Measurements from ENCODE around the gene DNAJB6. TPM values are rescaled to one million over a fixed set of nuclear protein-coding genes. Genes with fewer than 3 reads are reported as not detected.
A peak's percentile ranks its signal among the peaks of the same experiment; 100 is the strongest.

DNAJB6 gene
- total RNA-seq, 1 donor from 2014 or later = 172 TPM

DNA sequence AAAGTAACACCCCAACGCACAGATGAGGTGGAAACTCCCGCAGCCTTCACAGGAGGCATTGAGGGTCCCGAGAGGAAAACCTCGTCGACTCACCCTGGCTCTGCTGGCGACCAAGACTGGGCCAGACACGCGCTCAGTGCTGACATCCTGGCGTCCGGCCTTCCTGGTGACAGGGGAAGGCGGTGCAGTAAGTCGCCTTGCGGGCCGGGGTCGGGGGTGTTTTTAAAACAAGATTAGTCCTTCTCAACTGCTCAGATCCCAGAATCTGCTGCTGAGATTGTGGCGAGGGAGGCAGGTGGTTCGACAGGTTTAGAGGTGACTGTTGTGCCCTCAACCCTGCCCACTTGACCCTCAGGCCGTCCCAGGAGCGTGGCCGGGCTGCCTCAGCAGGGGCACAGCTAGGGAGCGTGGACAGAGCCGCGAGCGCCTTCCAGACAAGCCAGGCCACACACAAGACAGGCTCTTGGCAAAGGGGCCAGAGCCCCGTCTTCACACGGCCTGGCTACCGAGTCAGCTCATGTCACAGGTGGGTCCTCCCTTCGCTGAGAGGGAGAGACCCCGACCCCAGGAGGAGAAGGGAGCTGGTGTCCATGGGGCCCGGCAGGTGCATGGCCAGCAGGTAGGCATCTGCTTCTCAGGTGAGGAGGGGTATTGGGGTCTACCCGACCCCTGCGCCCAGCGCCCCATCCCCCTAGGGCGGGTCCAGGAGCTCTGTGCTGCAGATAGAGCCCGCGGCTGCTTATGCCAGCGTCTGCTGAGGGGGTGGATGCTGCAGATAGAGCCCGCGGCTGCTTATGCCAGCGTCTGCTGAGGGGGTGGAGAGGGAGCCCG, 81.6 kb downstream of the DNAJB6 start:
- no peak overlapping the region for H3K4me2 ChIP-seq
- no peaks in the 10 kb centered on the region for H3K27me3 ChIP-seq
- no peak overlapping the region for H3K4me3 Mint-ChIP-seq
- H3K27me3 Mint-ChIP-seq (ENCODE audit: insufficient read depth, low read depth) = peaks cover 9% of the 10 kb centered on the region
- H2AFZ ChIP-seq (replicated peaks) = no peak overlapping the region
- no peak for DNase-seq (ENCODE audit: low spot score)
- H3K27ac ChIP-seq = no peak overlapping the region
- peaks cover 1% of the 10 kb centered on the region for H3K4me1 ChIP-seq
- peaks cover 3% of the 10 kb centered on the region for H3K9me3 Mint-ChIP-seq
- no peak overlapping the region for H3K9ac ChIP-seq
- no peaks in the 10 kb centered on the region for H4K20me1 ChIP-seq (ENCODE audit: low read depth)
- H3K4me1 Mint-ChIP-seq = peaks cover 11% of the 10 kb centered on the region
- H3K9me3 ChIP-seq (ENCODE audit: low read depth) = no peaks in the 10 kb centered on the region
- no peaks in the 10 kb centered on the region for H3F3A ChIP-seq (ENCODE audit: low read depth)
- no peak for TF ChIP-seq EZH2 (IDR thresholded peaks at IDR 0.05)
- TF ChIP-seq EZH2phosphoT487 (IDR thresholded peaks at IDR 0.05) = no peak
- no peak for TF ChIP-seq CTCF (IDR thresholded peaks at IDR 0.05)
- peak overlapping the region; percentile 37 for H3K27ac Mint-ChIP-seq
- H3K36me3 Mint-ChIP-seq = peaks cover 25% of the 10 kb centered on the region
- no peaks in the 10 kb centered on the region for H3K79me2 ChIP-seq (ENCODE audit: low read depth)
- no peak overlapping the region for H3K4me3 ChIP-seq
- no peaks in the 10 kb centered on the region for H3K36me3 ChIP-seq

DNA sequence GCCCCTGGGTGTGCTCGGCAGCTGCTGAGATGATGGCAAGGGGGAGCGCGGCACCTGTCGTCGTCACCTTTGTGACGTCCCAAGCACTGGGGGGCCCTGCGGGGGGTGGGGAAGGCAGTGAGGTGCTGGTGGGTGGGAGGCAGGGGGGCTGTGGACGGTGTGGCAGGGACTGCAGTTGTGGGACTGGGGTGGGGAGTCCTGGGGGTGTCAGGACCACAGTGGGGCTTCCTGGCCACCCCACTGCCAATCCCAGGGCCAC, 82.2 kb downstream of the DNAJB6 start:
- Histone ChIP-seq H3K79me2 (ENCODE audit: low read depth) (no peaks in the 10 kb centered on the region), H2AFZ (replicated peaks) (no peak overlapping the region), H3K9ac (no peak overlapping the region), H4K20me1 (ENCODE audit: low read depth) (no peaks in the 10 kb centered on the region), H3K4me1 (no peaks in the 10 kb centered on the region), H3K4me2 (no peak overlapping the region), H3K4me3 (no peak overlapping the region), H3F3A (ENCODE audit: low read depth) (no peaks in the 10 kb centered on the region), H3K36me3 (no peaks in the 10 kb centered on the region), H3K27ac (no peak overlapping the region), H3K9me3 (ENCODE audit: low read depth) (no peaks in the 10 kb centered on the region), H3K27me3 (no peaks in the 10 kb centered on the region)
- Mint-ChIP-seq H3K9me3 (peaks cover 3% of the 10 kb centered on the region), H3K36me3 (peaks cover 25% of the 10 kb centered on the region), H3K27me3 (ENCODE audit: insufficient read depth, low read depth) (peaks cover 10% of the 10 kb centered on the region), H3K4me3 (no peak overlapping the region), H3K27ac (no peak overlapping the region), H3K4me1 (peaks cover 13% of the 10 kb centered on the region)
- no peak for TF ChIP-seq EZH2phosphoT487 (IDR thresholded peaks at IDR 0.05)
- no peak for TF ChIP-seq CTCF (IDR thresholded peaks at IDR 0.05)
- no peak for TF ChIP-seq EZH2 (IDR thresholded peaks at IDR 0.05)
- no peak for DNase-seq (ENCODE audit: low spot score)

DNA sequence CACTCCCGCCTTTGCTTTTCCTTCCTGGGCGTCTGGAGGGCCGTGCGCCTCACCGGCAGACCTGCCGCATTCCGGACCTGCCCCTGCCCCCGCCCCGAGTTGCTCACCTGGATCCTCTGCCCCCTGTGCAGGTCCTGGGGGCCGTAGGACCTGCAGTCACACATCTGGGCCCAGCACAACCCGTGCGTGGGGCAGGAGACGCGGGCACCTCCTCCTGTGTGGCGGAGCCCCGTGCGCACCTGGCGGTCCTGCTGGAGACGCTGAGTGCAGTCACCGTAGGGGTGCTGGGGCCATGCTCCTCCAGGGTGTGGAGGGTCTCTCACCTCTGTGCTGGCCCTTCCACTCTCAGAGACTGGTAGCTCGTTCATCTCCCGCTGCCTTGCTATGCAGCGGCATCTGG, 85.5 kb downstream of the DNAJB6 start:
- no peak overlapping the region for H2AFZ ChIP-seq (replicated peaks)
- no peaks in the 10 kb centered on the region for H3K36me3 ChIP-seq
- peaks cover 8% of the 10 kb centered on the region for H3K4me1 Mint-ChIP-seq
- no peak overlapping the region for H3K9ac ChIP-seq
- no peak for DNase-seq (ENCODE audit: low spot score)
- no peaks in the 10 kb centered on the region for H3K4me1 ChIP-seq
- no peak overlapping the region for H3K4me3 Mint-ChIP-seq
- no peak overlapping the region for H3K27ac ChIP-seq
- peaks cover 1% of the 10 kb centered on the region for H3K36me3 Mint-ChIP-seq
- H3K4me2 ChIP-seq = no peak overlapping the region
- no peak for TF ChIP-seq EZH2phosphoT487 (IDR thresholded peaks at IDR 0.05)
- TF ChIP-seq CTCF (IDR thresholded peaks at IDR 0.05) = no peak
- no peak for TF ChIP-seq EZH2 (IDR thresholded peaks at IDR 0.05)
- H3K27me3 ChIP-seq = no peaks in the 10 kb centered on the region
- H3K4me3 ChIP-seq = no peak overlapping the region
- H3K79me2 ChIP-seq (ENCODE audit: low read depth) = no peaks in the 10 kb centered on the region
- no peaks in the 10 kb centered on the region for H3K9me3 Mint-ChIP-seq
- no peaks in the 10 kb centered on the region for H4K20me1 ChIP-seq (ENCODE audit: low read depth)
- H3K27me3 Mint-ChIP-seq (ENCODE audit: insufficient read depth, low read depth) = peaks cover 7% of the 10 kb centered on the region
- H3K9me3 ChIP-seq (ENCODE audit: low read depth) = no peaks in the 10 kb centered on the region
- no peaks in the 10 kb centered on the region for H3F3A ChIP-seq (ENCODE audit: low read depth)
- H3K27ac Mint-ChIP-seq = no peak overlapping the region

Measured in neural progenitor cell (in vitro differentiated cells).